SK-N-SH (cell line): ENCODE data around the gene PRCC. TPM values are rescaled to one million over a fixed set of nuclear protein-coding genes. Genes with fewer than 3 reads are reported as not detected.
A peak's percentile ranks its signal among the peaks of the same experiment; 100 is the strongest.

Experiments
- CTCF ChIA-PET: fragments of 300-600, 350-600 bp; formaldehyde crosslinking; extraction: SDS; loops from one replicate; lab custom pipeline; 2021; lab: Yijun Ruan, JAX
- POLR2A ChIA-PET: fragments of 350-600 bp; sonication (Branson Sonifier 250); formaldehyde crosslinking; extraction: SDS; loops from one replicate; lab custom pipeline; 2020; ENCODE audit warnings: antibody characterized with exemption, inconsistent platforms; lab: Yijun Ruan, JAX
- DNase-seq: peaks from one replicate; pipeline ENCODE4 v3.0.0; 2012
- H2AFZ ChIP-seq: fragments of 200-600 bp; sonication (generic); 2 replicates; pipeline ENCODE4 v1.8.1; 2016; ENCODE audit warnings: antibody characterized with exemption, mild to moderate bottlenecking, low read depth
- H3F3A ChIP-seq: fragments of 200-600 bp; sonication (generic); replicated peaks from 2 replicates; pipeline ENCODE3; 2016; ENCODE audit warnings: antibody characterized with exemption, mild to moderate bottlenecking; ENCODE audit not compliant: insufficient read depth
- H3K27ac ChIP-seq, 2 experiments: fragments of 200-500 bp in 1 of 2; fragments of 200-600 bp in 1 of 2; sonication (Bioruptor generic) in 1 of 2; sonication (generic), shearing (Covaris generic) in 1 of 2; 2 replicates each; pipeline versions ENCODE4 v1.5.1 to v1.6.1; 2014 to 2016; ENCODE audit warnings: low read depth in 2 of 2, inconsistent platforms in 1 of 2, low read length in 1 of 2, mild to moderate bottlenecking in 1 of 2, mixed read lengths in 1 of 2
- H3K27me3 ChIP-seq: fragments of 200-600 bp; sonication (generic), shearing (Covaris generic); 2 replicates; pipeline ENCODE4 v1.6.1; 2016; ENCODE audit warnings: mixed run types; ENCODE audit not compliant: insufficient read depth
- H3K36me3 ChIP-seq, 2 experiments: fragments of 200-500 bp in 1 of 2; fragments of 200-600 bp in 1 of 2; sonication (Bioruptor generic) in 1 of 2; sonication (generic) in 1 of 2; replicated peaks in 1 of 2; 2 replicates each; pipeline versions ENCODE3 to v1.5.1; 2014 to 2016; ENCODE audit warnings: low read length in 1 of 2, mild to moderate bottlenecking in 1 of 2; ENCODE audit not compliant: insufficient read depth in 2 of 2, control insufficient read depth in 1 of 2
- H3K4me1 ChIP-seq, 2 experiments: fragments of 200-500 bp in 1 of 2; fragments of 200-600 bp in 1 of 2; sonication (Bioruptor generic) in 1 of 2; sonication (generic), shearing (Covaris generic) in 1 of 2; 2 replicates each; pipeline versions ENCODE4 v1.5.1 to v1.6.1; 2014 to 2016; ENCODE audit warnings: low read depth in 1 of 2, low read length in 1 of 2, mixed run types in 1 of 2; ENCODE audit not compliant: insufficient read depth in 2 of 2, control insufficient read depth in 1 of 2
- H3K4me2 ChIP-seq: fragments of 200-600 bp; sonication (generic), shearing (Covaris generic); 2 replicates; pipeline ENCODE4 v1.6.1; 2017; ENCODE audit warnings: mixed run types
- H3K4me3 ChIP-seq, 2 experiments: fragments of 200-500 bp in 1 of 2; fragments of 200-600 bp in 1 of 2; sonication (Bioruptor generic) in 1 of 2; sonication (generic), shearing (Covaris generic) in 1 of 2; 2 replicates each; pipeline versions ENCODE4 v1.5.1 to v1.8.1; 2014 to 2016; ENCODE audit warnings: low read depth in 2 of 2, inconsistent platforms in 1 of 2, low read length in 1 of 2, mild to moderate bottlenecking in 1 of 2, mixed read lengths in 1 of 2, moderate library complexity in 1 of 2
- H3K79me2 ChIP-seq: fragments of 200-600 bp; sonication (generic); 2 replicates; pipeline ENCODE4 v1.8.1; 2017; ENCODE audit warnings: mild to moderate bottlenecking; ENCODE audit not compliant: insufficient read depth
- H3K9ac ChIP-seq: fragments of 200-600 bp; sonication (generic); 2 replicates; pipeline ENCODE4 v1.6.1; 2017; ENCODE audit warnings: mixed run types
- H3K9me2 ChIP-seq: fragments of 200-600 bp; sonication (generic); 2 replicates; pipeline ENCODE4 v1.6.1; 2017; ENCODE audit warnings: mixed run types
- H3K9me3 ChIP-seq: fragments of 200-600 bp; sonication (generic); 2 replicates; pipeline ENCODE4 v1.6.1; 2017; ENCODE audit warnings: mixed run types, mild to moderate bottlenecking, moderate library complexity
- H4K20me1 ChIP-seq: fragments of 200-600 bp; sonication (generic); 2 replicates; pipeline ENCODE4 v1.6.1; 2017; ENCODE audit warnings: mild to moderate bottlenecking, mixed run types; ENCODE audit not compliant: insufficient read depth
- CHD2 ChIP-seq: fragments of 150-350 bp; IDR thresholded peaks from 2 replicates; pipeline ENCODE4 v1.6.1; 2018; ENCODE audit warnings: low read length; ENCODE audit not compliant: partially characterized antibody
- EP300 ChIP-seq, 2 experiments: IDR thresholded peaks; 2 replicates each; pipeline versions ENCODE4 v1.4.0 to v1.6.1; 2012; ENCODE audit warnings: borderline replicate concordance in 1 of 2, low read depth in 1 of 2, low read length in 1 of 2
- FOSL2 ChIP-seq: IDR thresholded peaks from 2 replicates; pipeline ENCODE4 v1.4.0; 2012; ENCODE audit warnings: low read depth, mild to moderate bottlenecking, moderate library complexity, borderline replicate concordance
- FOXM1 ChIP-seq: IDR thresholded peaks from 2 replicates; pipeline ENCODE4 v1.4.0; 2012; ENCODE audit warnings: low read depth, mild to moderate bottlenecking
- GABPA ChIP-seq: IDR thresholded peaks from 2 replicates; pipeline ENCODE4 v1.4.0; 2012; ENCODE audit warnings: low read depth, mild to moderate bottlenecking
- IRF3 ChIP-seq: fragments of 150-350 bp; IDR thresholded peaks from 2 replicates; pipeline ENCODE4 v1.6.1; 2016; ENCODE audit warnings: mild to moderate bottlenecking, low read depth, low read length
- JUND ChIP-seq: IDR thresholded peaks from 2 replicates; pipeline ENCODE4 v1.4.0; 2012
- MXI1 ChIP-seq: IDR thresholded peaks from 2 replicates; pipeline ENCODE4 v1.6.1; 2012; ENCODE audit warnings: mild to moderate bottlenecking, low read depth, low read length, improper control_type of control experiment
- POLR2AphosphoS5 ChIP-seq: IDR thresholded peaks from 2 replicates; pipeline ENCODE4 v1.6.1; 2012; ENCODE audit warnings: low read depth, low read length
- RAD21 ChIP-seq: IDR thresholded peaks from 2 replicates; pipeline ENCODE4 v1.6.1; 2012; ENCODE audit warnings: mild to moderate bottlenecking, low read length
- RCOR1 ChIP-seq: fragments of 150-350 bp; IDR thresholded peaks from 2 replicates; pipeline ENCODE4 v1.6.1; 2017; ENCODE audit warnings: antibody characterized with exemption, low read length
- RFX5 ChIP-seq: IDR thresholded peaks from 2 replicates; pipeline ENCODE4 v1.6.1; 2012; ENCODE audit warnings: mild to moderate bottlenecking, improper control_type of control experiment, low read length
- SIN3A ChIP-seq: IDR thresholded peaks from 2 replicates; pipeline ENCODE4 v1.6.1; 2012; ENCODE audit warnings: low read depth, mild to moderate bottlenecking, low read length, moderate library complexity, borderline replicate concordance
- TAF1 ChIP-seq: IDR thresholded peaks from 2 replicates; pipeline ENCODE4 v1.6.1; 2012; ENCODE audit warnings: low read depth, mild to moderate bottlenecking, low read length, moderate library complexity, borderline replicate concordance
- USF2 ChIP-seq: fragments of 150-350 bp; IDR thresholded peaks from 2 replicates; pipeline ENCODE4 v1.6.1; 2017; ENCODE audit warnings: antibody characterized with exemption, low read length, low read depth, borderline replicate concordance
- YY1 ChIP-seq: IDR thresholded peaks from 2 replicates; pipeline ENCODE4 v1.4.0; 2012; ENCODE audit warnings: low read depth, mild to moderate bottlenecking
- WGBS: methylation state at CpG from one replicate; pipeline ENCODE4 v1.1.6; 2017; ENCODE audit warnings: low lambda C conversion rate; 5-methylcytosine and 5-hydroxymethylcytosine counted together
- polyA plus RNA-seq, 3 experiments: library from polyadenylated mRNA; depleted of rRNA; stranded (reverse); fragments of >200 nt; gene quantifications; 2 replicates each; pipeline ENCODE4 v1.2.3, GENCODE V29; 2012

The PRCC gene
- polyA plus RNA-seq, 1 of the 3 experiments (the other 2 are of a cell fraction): 39.2 TPM

GRCh38 chr1:156748670-156749418 is 18.5 kb upstream of the PRCC start (continued):
- TF ChIP-seq MXI1: no peak
- no peak for TF ChIP-seq POLR2AphosphoS5
- no peak for TF ChIP-seq FOXM1
- TF ChIP-seq CHD2: no peak
- TF ChIP-seq RFX5: no peak
- TF ChIP-seq RAD21: no peak

GRCh38 chr1:156749419-156750118 is 17.8 kb upstream of the PRCC start:
- H3K27ac ChIP-seq: peak overlapping the region; percentile 100
- H3K79me2 ChIP-seq: peaks cover 86% of the 10 kb centered on the region
- CTCF ChIA-PET: interaction anchor here (0.5 to 3.9 kb wide), 6 partner anchors 23 to 126 kb away, joined by 3 to 30 read pairs (median 4); partner anchors contain the start of genes INSRR and METTL25B
- 38% methylated on average over 7 of the region's 8 CpGs for WGBS
- no peak overlapping the region for H2AFZ ChIP-seq
- no peaks in the 10 kb centered on the region for H3K27me3 ChIP-seq
- H3K9me2 ChIP-seq: no peaks in the 10 kb centered on the region
- no peaks in the 10 kb centered on the region for H4K20me1 ChIP-seq
- H3K9me3 ChIP-seq: no peaks in the 10 kb centered on the region
- peak overlapping the region; percentile 78 to 98 for H3K4me3 ChIP-seq
- peaks cover 36% of the 10 kb centered on the region for H3F3A ChIP-seq
- H3K4me2 ChIP-seq: peak overlapping the region; percentile 88
- no peak for DNase-seq
- peaks cover 15 to 18% of the 10 kb centered on the region in 2 experiments for H3K36me3 ChIP-seq
- peak overlapping the region; percentile 100 for H3K9ac ChIP-seq
- TF ChIP-seq GABPA (no peak), CHD2 (no peak), RCOR1 (no peak), RFX5 (no peak), EP300 (IDR thresholded peaks at IDR 0.05; ENCODE audit: borderline replicate concordance in 1 of 2, low read depth in 1 of 2, low read length in 1 of 2) (no peak), JUND (no peak), MXI1 (no peak), FOSL2 (no peak), IRF3 (no peak), RAD21 (no peak), FOXM1 (no peak), TAF1 (no peak), USF2 (no peak), YY1 (no peak), SIN3A (no peak)
- POLR2A ChIA-PET: no interaction called here
- H3K4me1 ChIP-seq: peaks cover 37 to 56% of the 10 kb centered on the region in 2 experiments
